Activated CD4-positive, alpha-beta T cell treated with anti-CD3 and anti-CD28 coated beads, Interleukin-2, amount 50 U/mL, for 24 hours (primary cell): ENCODE measurements around the gene HMCES.
A peak's percentile ranks its signal among the peaks of the same experiment; 100 is the strongest.
"Not testable (repeated sequence)": the region's sequence is repeated elsewhere in the genome, so short reads cannot be mapped to it uniquely, and the experiment has no call there.

ENCODE experiments used
- DNase-seq, 2 donors: peaks; one replicate each; pipeline ENCODE4 v3.0.0-alpha.2; 2020; ENCODE audit warnings: low read depth in 1 of 2, low spot score in 1 of 2

The HMCES gene

GRCh38 chr3:129318921-129319320 lies 40.3 kb downstream of the HMCES start:
- no peak for DNase-seq

GRCh38 chr3:129320261-129320660 lies 41.6 kb downstream of the HMCES start:
- no peak for DNase-seq

GRCh38 chr3:129320825-129321487 lies 42.3 kb downstream of the HMCES start:
- DNase-seq: no peak

- DNase-seq: no peak
Measured at GRCh38 chr3:129321887-129322286, 43.2 kb downstream of the HMCES start.

- no peak for DNase-seq
Measured at GRCh38 chr3:129323651-129324294, 45.1 kb downstream of the HMCES start.

- DNase-seq: no peak
Measured at GRCh38 chr3:129324855-129325254, 46.2 kb downstream of the HMCES start.

GRCh38 chr3:129325383-129325782 lies 46.7 kb downstream of the HMCES start:
- no peak for DNase-seq

- no peak for DNase-seq
Measured at GRCh38 chr3:129326138-129326537, 47.5 kb downstream of the HMCES start.

- DNase-seq: no peak
Measured at GRCh38 chr3:129326595-129326994, 47.9 kb downstream of the HMCES start.

- no peak for DNase-seq
Measured at GRCh38 chr3:129327510-129327909, 48.8 kb downstream of the HMCES start.

GRCh38 chr3:129329858-129330257 lies 51.2 kb downstream of the HMCES start:
- no peak for DNase-seq

GRCh38 chr3:129330409-129330808 lies 51.7 kb downstream of the HMCES start:
- no peak for DNase-seq

GRCh38 chr3:129333891-129334290 lies 55.2 kb downstream of the HMCES start:
- no peak for DNase-seq

- DNase-seq: no peak
Measured at GRCh38 chr3:129336093-129336706, 57.5 kb downstream of the HMCES start.

- DNase-seq: not testable (repeated sequence)
Measured at GRCh38 chr3:129337719-129338118, 59.0 kb downstream of the HMCES start.

GRCh38 chr3:129339186-129339585 lies 60.5 kb downstream of the HMCES start:
- not testable (repeated sequence) for DNase-seq

GRCh38 chr3:129339833-129340232 lies 61.2 kb downstream of the HMCES start:
- not testable (repeated sequence) for DNase-seq

GRCh38 chr3:129341331-129342141 lies 62.9 kb downstream of the HMCES start:
- no peak for DNase-seq

- DNase-seq: peak in 1 of 2 donors; percentile 14
Measured at GRCh38 chr3:129343643-129344360, 65.1 kb downstream of the HMCES start.

GRCh38 chr3:129344540-129345220 lies 66.0 kb downstream of the HMCES start:
- no peak for DNase-seq
